ENCODE data around the gene HES2.
"Not testable (repeated sequence)": the region's sequence is repeated elsewhere in the genome, so short reads cannot be mapped to it uniquely, and the experiment has no call there.

HES2 gene

DNA sequence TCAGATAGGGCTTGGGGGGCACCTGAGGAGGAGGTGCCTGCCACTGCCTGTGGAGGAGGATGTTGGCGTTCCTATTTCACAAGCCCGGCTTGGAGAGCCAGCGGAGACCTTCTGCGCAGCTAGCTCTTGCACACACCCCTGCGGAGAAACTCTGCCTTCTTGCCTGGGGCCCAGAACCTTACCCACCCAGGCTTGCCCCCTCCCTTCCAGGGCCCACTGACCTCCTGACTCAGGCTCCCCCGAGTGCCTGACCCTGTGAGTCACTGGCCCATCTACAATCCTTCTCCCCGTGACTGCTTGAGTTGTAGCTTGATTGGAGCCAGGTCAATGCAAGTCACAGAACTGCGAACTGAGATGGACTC, 3.4 kb downstream of the HES2 start:
- DNase-seq = no peak

DNA sequence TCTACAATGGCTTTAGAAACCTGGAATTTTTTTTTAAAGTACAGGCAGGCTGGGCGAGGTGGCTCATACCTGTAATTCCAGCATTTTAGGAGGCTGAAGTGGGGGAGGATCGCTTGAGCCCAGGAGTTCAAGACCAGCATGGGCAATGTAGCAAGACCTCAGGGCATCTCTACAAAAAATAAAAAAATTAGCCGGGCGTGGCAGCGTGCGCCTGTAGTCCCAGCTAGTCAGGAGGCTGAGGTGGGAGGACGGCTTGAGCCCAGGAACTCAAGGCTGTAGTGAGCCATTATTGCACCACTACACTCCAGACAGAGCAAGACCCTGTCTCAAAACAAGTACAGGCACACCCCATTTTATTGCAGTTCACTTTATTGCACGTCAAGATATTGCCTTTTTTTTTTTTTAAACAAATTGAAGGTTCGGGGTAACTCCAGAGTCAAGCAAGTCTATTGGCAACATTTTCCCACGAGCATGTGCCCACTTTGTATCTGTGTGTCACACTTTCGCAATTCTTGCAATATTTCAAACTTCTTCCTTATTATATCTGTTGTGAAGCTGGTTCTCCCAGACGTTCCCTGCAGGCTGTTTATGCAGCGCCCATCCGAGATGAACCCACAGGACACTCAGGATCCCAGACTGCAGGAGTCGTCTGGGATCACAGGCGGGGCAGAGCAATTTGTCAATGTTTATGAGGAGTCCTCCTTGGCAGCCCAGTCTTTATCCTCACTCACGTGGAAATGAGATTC, 4.7 kb downstream of the HES2 start:
- no peak for DNase-seq

DNA sequence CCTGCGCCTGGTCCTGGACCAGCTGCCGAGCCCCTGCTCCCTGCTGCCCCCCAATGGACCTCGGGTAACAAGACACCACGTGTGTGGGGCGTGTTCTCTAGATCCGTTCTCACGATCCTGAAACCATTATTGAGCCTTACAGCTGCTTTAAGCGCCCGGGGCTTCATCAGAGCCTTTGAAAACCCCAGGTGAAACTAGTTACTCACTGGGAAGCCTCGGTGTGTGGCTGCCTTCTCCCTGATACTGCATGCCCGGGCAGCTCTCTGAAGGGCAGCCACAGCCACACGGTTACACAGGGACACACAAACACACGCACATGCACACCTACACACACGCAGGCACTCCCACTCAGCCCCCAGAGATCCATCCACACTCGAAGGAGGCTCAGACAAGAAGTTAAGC, 5.3 kb downstream of the HES2 start:
- DNase-seq = peak; percentile 55

DNA sequence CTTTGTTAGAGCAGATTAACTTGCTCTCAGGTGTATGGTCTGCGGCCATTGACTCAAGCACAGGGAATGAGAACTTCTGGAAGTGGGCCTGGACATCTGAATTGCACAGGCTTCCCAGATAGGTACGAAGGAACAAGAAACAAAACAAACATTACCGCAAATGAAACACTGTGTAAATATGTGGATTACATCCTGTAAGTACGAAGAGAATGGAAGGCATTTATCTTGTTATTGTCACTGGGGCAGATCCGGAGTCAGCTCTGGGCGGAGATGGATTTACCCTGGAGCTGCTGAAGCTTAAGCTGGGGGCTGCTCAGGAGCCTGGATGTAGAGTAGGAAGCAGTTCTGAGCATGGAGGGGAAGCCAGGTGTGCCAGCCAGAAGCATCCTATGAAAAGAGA, 6.8 kb downstream of the HES2 start:
- DNase-seq = no peak

DNA sequence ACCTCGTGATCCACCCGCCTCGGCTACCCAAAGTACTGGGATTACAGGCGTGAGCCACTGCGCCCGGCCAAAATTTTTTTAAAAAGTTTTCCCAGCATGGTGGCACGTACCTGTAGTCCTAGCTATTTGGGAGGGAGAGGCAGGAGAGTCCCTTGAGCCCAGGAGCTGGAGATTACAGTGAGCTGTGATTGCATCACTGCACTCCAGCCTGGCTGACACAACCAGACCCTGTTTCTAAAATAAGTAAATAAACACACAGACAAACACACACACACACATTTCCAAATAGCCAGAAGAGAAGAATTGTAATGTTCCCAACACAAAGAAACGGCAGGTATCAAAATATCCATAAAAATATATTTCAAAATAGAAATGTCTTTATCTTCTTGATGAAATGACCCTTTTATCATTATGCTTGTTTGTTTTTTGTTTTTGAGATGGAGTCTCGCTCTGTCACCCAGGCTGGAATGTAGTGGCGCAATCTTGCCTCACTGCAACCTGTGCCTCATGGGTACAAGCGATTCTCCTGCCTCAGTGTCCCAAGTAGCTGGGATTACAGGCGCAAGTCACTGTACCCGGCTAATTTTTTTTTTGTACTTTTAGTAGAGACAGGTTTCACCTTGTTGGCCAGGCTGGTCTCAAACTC, 9.3 kb downstream of the HES2 start:
- DNase-seq = no peak

DNA sequence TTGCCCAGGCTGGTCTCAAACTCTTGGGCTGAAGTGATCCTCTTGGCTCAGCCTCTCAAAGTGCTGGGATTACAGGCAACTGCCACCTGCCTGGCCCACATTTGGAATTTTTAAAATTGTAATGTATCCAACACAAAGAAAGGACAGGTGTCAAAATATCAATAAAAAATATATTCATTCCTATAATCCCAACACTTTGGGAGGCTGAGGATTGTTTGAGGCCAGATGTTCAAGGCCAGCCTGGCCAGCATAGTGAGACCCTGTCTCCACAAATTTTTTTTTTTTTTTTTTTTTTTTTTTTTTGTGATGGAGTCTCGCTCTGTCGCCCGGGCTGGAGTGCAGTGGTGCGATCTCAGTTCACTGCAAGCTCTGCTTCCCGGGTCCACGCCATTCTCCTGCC, 10.0 kb downstream of the HES2 start:
- DNase-seq = no peak

DNA sequence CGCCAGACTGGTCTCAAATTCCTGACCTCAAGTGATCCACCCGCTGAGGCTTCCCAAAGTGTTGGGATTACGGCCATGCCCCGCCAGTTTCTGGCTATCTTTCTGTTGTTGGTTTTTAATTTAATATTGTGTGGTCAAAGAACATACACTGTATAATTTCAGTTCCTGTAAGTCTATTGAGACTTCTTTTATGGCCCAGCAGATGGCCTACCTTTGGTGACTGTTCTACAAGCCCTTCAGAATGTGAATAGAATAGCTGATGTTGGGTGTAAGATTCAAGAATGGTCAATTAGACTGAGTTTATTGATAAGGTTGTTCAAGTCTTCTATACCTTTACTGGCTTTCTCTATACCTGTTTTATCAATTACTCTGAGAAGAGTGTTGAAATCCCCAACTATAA, 10.7 kb downstream of the HES2 start:
- no peak for DNase-seq

DNA sequence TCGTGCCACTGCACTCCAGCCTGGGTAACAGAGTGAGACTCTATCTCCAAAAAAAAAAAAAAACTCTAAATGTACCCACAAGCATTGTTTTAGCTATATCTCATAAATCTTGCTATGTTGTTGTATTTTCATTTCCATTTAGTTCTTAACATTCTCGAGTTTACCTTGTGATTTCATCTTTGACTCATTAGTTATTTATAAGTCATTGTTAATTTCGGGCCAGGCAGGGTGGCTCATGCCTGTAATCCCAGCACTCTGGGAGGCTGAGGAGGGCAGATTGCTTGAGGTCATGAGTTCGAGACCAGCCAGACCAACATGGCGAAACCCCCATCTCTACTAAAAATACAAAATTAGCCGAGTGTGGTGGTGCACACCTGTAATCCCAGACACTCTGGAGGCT, 11.7 kb downstream of the HES2 start:
- no peak for DNase-seq

DNA sequence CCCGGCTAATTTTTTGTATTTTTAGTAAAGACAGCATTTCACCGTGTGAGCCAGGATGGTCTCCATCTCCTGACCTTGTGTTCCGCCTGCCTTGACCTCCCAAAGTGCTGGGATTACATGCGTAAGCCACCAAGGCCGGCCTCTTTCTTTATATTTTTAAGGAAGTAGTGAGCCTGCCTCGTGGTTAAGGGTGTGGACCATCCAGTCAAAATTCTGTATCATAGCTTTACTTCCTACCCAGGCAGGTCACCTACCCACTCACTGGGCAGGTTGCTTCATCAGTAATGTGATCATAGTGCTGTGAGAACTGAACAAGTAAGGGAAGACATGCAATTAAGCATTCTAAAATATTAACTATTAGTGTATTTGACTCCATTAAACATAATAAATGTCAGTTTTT, 18.0 kb downstream of the HES2 start:
- no peak for DNase-seq

DNA sequence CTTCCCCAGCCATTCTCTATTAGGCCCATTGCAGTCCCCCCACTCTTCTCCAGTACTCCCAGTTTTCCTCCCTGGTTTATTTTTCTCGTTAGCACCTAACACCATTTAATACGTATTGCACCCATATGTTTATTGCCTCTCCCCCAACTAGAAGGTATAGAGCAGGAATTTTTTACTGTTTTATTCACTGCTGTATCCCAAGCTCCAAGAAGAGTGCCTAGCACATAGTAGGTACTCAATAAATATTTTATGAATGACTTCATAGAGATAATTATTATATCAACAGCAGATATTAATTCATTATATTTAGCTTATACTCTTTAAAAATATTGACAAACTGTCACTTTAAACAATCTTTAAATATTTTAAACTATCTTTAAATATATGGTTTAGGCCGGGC, 20.4 kb downstream of the HES2 start:
- no peak for DNase-seq

DNA sequence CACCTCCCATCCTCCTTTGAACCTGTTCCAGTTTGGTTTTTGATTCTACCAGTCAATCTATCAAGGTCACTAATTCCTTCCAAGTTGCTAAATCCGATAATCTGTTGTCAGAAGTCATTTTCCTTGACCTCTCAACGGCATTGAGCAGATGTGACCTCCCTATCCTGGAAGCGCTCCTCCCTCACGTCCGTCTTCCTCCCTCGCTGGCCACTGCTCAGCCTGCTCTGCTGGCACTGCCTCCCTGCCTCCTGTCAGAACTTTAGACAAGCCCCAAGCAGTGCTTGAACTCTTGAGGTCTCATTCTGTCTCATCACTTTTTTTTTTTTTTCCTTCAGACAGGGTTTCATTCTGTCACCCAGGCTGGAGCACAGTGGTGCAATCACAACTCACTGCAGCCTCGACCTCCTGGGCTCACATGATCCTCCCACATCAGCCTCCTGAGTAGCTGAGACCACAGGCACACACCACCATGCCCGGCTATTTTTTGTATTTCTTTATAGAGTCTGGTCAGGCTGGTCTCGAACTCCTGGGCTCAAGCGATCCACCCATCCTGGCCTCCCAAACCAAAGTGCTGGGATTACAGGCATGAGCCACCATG, 21.8 kb downstream of the HES2 start:
- no peak for DNase-seq

DNA sequence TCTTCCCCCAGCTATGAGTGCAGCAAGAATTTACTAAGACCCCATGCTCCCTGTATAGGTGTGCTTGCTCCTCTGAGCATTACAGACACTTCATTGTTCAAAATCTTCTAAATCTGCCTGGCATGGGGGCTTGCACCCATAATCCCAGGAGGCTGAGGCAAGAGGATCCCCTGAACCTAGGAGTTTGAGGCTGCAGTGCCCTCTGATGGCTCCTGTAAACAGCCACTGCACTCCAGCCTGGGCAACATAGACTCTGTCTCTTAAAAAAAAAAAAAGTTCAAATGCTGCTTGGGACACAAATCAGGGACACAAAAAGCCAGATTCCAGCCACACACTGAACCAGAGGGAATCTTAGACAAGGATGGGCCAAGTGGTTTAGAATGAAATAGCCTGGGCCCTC, 22.7 kb downstream of the HES2 start:
- DNase-seq = no peak

DNA sequence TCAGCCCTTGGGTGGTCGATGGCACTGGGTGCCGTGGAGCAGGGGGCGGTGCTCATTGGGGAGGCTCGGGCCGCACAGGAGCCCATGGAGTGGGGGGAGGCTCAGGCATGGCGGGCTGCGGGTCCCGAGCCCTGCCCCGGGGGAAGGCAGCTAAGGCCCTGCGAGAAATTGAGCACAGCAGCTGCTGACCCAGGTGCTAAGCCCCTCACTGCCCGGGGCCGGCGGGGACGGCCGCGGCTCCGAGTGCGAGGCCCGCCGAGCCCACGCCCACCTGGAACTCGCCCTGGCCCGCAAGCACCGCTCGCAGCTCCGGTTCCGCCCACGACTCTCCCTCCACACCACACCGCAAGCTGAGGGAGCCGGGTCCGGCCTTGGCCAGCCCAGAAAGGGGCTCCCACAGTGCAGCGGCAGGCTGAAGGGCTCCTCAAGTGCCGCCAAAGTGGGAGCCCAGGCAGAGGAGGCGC, 23.9 kb downstream of the HES2 start:
- not testable (repeated sequence) for DNase-seq

DNA sequence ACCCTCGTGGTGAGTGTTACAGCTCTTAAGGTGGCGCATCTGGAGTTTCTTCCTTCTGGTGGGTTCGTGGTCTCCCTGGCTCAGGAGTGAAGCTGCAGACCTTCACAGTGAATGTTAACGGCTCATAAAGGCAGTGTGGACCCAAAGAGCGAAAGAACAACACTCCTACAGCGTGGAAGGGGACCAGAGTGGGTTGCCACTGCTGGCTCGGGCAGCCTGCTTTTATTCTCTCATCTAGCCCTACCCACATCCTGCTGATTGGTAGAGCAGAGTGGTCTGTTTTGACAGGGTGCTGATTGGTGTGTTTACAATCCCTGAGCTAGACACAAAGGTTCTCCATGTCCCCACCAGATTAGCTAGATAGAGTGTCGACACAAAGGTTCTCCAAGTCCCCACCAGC, 24.6 kb downstream of the HES2 start:
- DNase-seq = not testable (repeated sequence)

DNA sequence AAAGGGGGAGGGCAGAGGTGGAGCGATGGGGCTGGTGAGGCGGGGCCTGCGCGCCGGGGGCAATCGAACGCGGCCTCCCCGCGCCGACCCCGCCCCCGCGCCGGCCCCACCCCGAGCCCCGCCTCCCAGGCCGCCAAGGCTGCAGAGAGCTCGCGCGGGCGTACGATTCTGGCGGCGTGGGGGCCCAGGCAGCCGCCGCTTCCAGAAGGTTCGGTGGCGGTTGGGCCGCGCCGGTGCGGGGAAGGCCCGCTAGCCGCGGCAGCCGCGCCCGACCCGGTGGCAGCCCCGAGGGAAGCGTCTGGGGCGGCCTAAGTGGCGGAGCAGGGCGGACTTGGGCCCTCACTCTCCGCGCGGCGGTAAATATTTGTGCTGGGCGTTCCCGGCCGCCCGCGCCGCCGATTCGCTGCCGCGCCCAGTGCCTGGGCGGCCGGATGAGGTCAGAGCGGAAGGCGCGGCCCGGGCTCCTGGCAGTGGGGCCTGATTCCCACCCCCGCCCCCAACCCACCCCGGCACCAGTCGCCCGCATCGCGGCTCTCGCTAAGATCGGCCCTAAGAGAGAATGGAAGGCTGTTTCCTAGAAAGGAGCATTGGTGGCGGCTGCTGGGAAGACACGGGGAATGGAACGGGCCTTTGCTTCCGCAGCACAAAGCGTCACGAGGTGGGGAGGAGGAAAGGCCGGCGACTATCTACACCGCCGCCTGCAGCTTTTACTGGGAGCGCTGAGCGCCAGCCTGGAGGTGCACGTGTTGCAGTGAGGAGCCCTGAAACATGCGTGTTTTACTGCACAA, 26.1 kb downstream of the HES2 start, which contains the start of gene ACOT7:
Gene ACOT7, minus strand, starts transcription at position 368 of the 788 bp plus-strand sequence. CDS start 368 bp downstream, outside the sequence.
- DNase-seq = peak; percentile 96

DNA sequence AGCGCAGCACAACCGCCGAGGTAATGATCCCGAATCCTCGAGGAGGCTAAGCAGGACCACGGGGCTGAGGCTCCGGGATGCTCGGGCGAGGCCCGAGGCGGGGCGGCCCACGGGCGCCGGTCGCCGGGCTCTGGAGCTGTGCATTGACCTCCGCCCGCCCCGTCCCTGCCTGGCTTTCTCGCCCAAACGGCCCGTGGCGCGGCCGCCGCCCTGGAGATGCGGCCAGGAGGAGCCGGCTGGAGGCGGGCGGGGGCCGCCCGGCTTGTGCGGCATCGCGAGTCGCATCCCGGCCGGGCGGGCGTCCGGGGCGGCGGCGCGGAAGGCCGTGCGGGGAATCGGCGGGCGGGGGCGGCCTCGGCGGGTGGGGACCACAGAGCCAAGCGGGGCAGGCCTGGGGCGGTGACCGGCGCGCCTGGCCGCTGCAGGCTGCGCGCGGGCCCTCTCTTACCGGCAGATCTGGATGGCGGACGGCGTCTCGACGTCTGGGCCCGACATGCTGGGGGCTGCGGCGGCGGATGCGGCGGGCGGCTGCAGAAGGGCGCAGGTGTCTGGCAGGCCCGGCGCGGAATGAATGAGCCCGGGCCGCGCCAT, 26.8 kb downstream of the HES2 start:
- DNase-seq = no peak

DNA sequence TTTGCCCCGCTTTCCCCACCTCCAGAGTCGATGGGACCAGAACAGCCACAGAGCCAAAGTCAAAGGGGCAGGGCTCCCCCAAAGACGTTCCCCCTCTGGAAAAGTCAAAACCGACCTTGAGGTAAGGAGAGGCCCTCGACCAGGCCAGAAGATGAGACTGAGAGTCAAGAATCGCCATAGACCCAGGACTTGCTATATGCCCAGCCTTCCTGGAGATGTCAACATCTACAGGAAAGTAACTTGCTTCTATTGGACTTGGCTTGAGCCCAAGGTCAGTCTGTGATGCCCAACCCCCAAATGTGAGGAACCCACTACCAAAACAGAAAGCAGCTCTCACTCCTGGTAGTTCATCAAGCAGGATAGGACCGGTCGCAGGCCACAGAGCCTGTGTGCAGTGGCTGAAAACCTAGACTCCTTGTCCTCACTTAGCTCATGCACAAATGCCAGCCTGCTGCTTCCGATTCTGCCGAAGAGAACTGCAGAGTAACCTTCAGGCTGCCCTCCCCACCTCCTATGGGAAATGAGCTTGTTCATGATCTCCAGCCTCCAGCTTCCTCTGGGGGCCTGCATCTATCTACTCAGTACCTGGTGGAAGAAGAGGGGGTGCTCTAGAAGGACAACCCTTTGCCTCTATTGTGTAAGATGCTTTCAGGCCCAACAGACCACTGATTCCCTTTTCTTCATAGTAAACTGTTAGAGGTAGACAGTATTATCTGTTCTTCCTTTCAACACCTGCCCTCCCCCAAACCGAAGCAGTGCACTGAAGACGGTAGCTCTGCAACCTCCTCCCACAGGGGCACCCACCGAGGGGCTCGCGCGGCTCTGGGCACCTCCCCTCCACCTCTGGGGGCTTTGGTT, 27.5 kb downstream of the HES2 start:
- peak; percentile 70 for DNase-seq

DNA sequence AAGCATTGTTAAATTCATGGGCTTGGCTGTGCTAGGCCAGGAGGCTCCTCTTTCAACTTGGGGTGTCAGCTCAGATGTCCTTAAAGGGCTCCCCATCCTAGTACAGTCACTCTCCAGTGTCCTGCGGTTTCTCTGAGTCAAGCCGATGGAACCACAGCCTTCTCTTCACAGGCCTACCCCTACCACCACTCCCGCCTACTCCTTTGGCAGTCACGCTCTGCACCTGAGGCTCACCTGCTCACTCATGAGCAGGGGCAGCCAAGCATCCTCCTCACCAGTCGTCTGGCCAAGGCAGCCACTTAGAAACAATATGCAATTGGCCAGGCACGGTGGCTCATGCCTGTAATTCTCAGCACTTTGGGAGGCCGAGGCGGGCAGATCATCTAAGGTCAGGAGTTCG, 29.7 kb downstream of the HES2 start:
- DNase-seq = no peak

DNA sequence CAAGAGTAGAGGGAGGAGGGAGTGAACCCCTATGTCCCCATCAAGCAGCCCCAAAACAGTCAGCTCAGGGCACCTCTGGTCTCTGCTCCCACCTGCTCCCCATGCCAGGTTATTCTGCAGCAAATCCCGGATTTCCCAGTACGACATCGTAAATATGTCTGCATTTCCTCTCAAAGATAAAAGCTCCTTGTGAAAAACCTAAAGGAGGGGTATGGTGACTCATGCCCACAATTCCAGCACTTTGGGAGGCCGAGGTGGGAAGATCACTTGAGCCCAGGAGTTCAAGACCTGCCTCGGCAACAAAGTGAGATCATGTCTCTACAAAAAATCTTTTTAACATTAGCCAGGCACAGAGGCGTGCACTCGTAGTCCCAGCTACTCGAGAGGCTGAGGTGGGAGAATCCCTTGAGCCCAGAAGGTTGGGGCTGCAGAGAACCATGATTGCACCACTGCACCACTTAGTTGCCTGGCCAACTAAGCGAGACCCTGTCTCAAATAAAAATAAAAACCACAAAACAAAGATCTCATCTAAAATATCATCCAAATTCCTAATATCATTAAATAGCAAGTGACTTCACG, 33.3 kb downstream of the HES2 start:
- no peak for DNase-seq

DNA sequence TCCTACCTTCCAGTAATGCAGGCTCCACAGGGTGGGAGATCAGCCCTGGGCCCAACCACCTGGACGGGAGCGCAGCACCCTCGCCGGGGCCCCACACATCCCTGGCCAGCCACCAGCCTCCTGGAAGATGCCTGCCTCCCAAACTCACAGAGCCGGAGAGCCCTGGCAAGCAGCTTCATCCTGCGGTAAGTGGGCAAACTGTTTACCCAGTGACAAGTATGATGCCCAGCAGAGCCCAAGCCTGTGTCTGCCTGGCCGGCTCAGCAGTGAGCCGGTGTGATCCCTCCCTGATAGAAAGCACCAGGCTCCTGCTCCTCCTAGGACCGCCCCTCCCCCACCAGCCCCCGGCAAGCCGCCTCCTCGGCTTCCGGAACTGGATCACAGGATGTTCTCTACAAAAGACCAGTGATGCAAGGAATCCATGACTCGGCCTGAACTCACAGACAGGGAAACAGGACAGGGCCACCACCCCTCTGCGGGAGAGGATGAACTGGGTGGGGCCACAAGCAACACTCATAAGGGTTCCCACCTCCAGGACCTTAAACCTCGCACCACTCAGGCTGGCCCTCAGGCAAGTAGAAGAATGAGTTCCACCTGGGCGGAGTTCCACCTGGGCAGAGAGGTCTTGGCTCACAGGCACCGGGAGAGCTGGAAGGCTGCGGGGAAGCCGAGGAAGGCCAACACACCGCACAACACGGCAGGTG, 34.1 kb downstream of the HES2 start:
- peak; percentile 43 for DNase-seq

DNA sequence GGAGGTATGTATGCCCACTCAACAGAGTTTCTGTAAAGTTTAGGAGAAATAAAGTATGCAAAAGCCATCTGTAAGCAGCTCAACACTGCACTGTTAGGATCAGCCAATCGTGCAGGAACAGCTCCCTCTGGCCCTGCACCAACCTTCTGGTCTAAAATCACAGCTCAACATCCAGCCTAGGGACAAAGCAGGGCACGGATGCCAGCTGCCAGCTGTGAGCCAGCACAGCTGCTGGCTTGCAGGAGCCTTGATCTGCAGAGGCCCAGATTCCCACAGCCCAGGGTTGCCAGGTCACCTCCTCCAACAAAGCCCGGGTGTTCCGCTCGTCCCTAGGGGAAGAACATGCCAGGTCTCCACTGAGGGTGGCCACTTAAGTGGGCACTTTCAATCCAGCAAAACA, 34.8 kb downstream of the HES2 start:
- no peak for DNase-seq
